CD4-positive, CD25-positive, alpha-beta regulatory T cell (primary cell): ENCODE data around the gene RAPGEF4. TPM values are rescaled to one million over a fixed set of nuclear protein-coding genes. Genes with fewer than 3 reads are reported as not detected.

Experiments used
- ATAC-seq, 2 donors: fragments of 150-1000 bp; cut with Tn5 transposase; one replicate each; pipeline ENCODE4 v1.10.0; 2021; ENCODE audit warnings: low read depth in 2 of 2, moderate number of reproducible peaks in 2 of 2, moderate library complexity in 1 of 2
- DNase-seq, 3 donors: peaks; one replicate each; pipeline versions ENCODE4 v3.0.0 to v3.0.0-alpha.2; 2012 to 2022; ENCODE audit warnings: mixed read lengths in 1 of 3
- H3K27ac ChIP-seq: one replicate; pipeline ENCODE4 v1.7.0; 2013; ENCODE audit warnings: mild to moderate bottlenecking, low read length; ENCODE audit not compliant: insufficient read depth, poor library complexity, severe bottlenecking
- H3K27me3 ChIP-seq: one replicate; pipeline ENCODE4 v1.7.0; 2013; ENCODE audit warnings: low read length; ENCODE audit not compliant: control insufficient read depth, insufficient read depth
- H3K36me3 ChIP-seq: one replicate; pipeline ENCODE4 v1.7.0; 2013; ENCODE audit warnings: mild to moderate bottlenecking, low read length, moderate library complexity; ENCODE audit not compliant: control insufficient read depth, insufficient read depth
- H3K4me1 ChIP-seq: 2 replicates; pipeline ENCODE4 v1.7.0; 2013; ENCODE audit warnings: mild to moderate bottlenecking, low read length; ENCODE audit not compliant: insufficient read depth, control insufficient read depth, poor library complexity, severe bottlenecking
- H3K4me3 ChIP-seq: one replicate; pipeline ENCODE4 v1.7.0; 2013; ENCODE audit warnings: low read depth, mild to moderate bottlenecking, low read length, moderate library complexity
- H3K9me3 ChIP-seq, 2 experiments: 1 replicate in 1 of 2; 2 replicates in 1 of 2; pipeline ENCODE4 v1.7.0; 2013; ENCODE audit warnings: low read length in 2 of 2, mild to moderate bottlenecking in 1 of 2, moderate library complexity in 1 of 2; ENCODE audit not compliant: control insufficient read depth in 2 of 2
- H3K27ac Mint-ChIP-seq, 3 donors: one replicate each; pipeline ENCODE4 v1.8.0; 2020 to 2022; ENCODE audit warnings: mild to moderate bottlenecking in 3 of 3, mixed read lengths in 3 of 3, moderate library complexity in 2 of 3
- H3K27me3 Mint-ChIP-seq: one replicate; pipeline ENCODE4 v1.8.0; 2022; ENCODE audit warnings: mild to moderate bottlenecking, mixed read lengths
- H3K36me3 Mint-ChIP-seq: one replicate; pipeline ENCODE4 v1.8.0; 2020; ENCODE audit warnings: mixed read lengths
- H3K4me1 Mint-ChIP-seq, 4 donors: one replicate each; pipeline ENCODE4 v1.8.0; 2020 to 2022; ENCODE audit warnings: mixed read lengths in 4 of 4, mild to moderate bottlenecking in 1 of 4
- H3K4me3 Mint-ChIP-seq, 4 donors: one replicate each; pipeline ENCODE4 v1.8.0; 2020 to 2022; ENCODE audit warnings: mild to moderate bottlenecking in 4 of 4, mixed read lengths in 4 of 4, moderate library complexity in 3 of 4
- H3K9me3 Mint-ChIP-seq, 7 donors: one replicate each; pipeline ENCODE4 v1.8.0; 2020 to 2022; ENCODE audit warnings: mixed read lengths in 7 of 7, mild to moderate bottlenecking in 3 of 7, moderate library complexity in 2 of 7
- polyA plus RNA-seq, 4 donors: library from polyadenylated mRNA; unstranded; fragments of 300-500 nt; fragmentation: Illumina TruSeq; gene quantifications; one replicate each; pipeline ENCODE4 v1.2.3, GENCODE V29; 2021
- total RNA-seq: library from RNA; stranded (reverse); gene quantifications from one replicate; pipeline ENCODE4 v1.2.3, GENCODE V29; 2022

RAPGEF4 gene
- total and polyA plus RNA-seq, 5 donors from 2014 or later, result 1.4 TPM; not detected in 4

GRCh38 chr2:172951554-172951953 lies 215.9 kb downstream of the RAPGEF4 start:
- no peak for ATAC-seq
- H3K9me3 Mint-ChIP-seq, result no peaks in the 10 kb centered on the region
- H3K27ac Mint-ChIP-seq, result no peak overlapping the region
- no peak overlapping the region for H3K4me3 Mint-ChIP-seq
- no peaks in the 10 kb centered on the region for H3K27me3 ChIP-seq
- H3K36me3 Mint-ChIP-seq, result no peaks in the 10 kb centered on the region
- H3K4me1 ChIP-seq, result no peaks in the 10 kb centered on the region
- H3K4me1 Mint-ChIP-seq, result peaks cover 0 to 3% (median 1%) of the 10 kb centered on the region in 4 donors
- no peak for DNase-seq
- H3K36me3 ChIP-seq, result no peaks in the 10 kb centered on the region
- H3K4me3 ChIP-seq, result no peak overlapping the region
- H3K27me3 Mint-ChIP-seq, result peaks cover 10% of the 10 kb centered on the region
- no peak overlapping the region for H3K27ac ChIP-seq
- no peaks in the 10 kb centered on the region for H3K9me3 ChIP-seq

GRCh38 chr2:172953411-172953810 lies 217.8 kb downstream of the RAPGEF4 start:
- no peaks in the 10 kb centered on the region for H3K9me3 Mint-ChIP-seq

GRCh38 chr2:172953970-172954852 lies 218.6 kb downstream of the RAPGEF4 start:
- H3K36me3 ChIP-seq, result no peaks in the 10 kb centered on the region
- no peak overlapping the region for H3K27ac ChIP-seq
- H3K9me3 ChIP-seq, result no peaks in the 10 kb centered on the region
- no peak overlapping the region for H3K27ac Mint-ChIP-seq
- no peaks in the 10 kb centered on the region for H3K36me3 Mint-ChIP-seq
- no peak overlapping the region for H3K4me3 Mint-ChIP-seq
- peaks cover 8% of the 10 kb centered on the region for H3K27me3 Mint-ChIP-seq
- no peak for DNase-seq
- no peak for ATAC-seq
- H3K4me1 ChIP-seq, result no peaks in the 10 kb centered on the region
- H3K9me3 Mint-ChIP-seq, result peaks cover 0 to 1% (median 0%) of the 10 kb centered on the region in 7 donors
- no peaks in the 10 kb centered on the region for H3K27me3 ChIP-seq
- no peak overlapping the region for H3K4me3 ChIP-seq
- peaks cover 0 to 3% (median 0%) of the 10 kb centered on the region in 4 donors for H3K4me1 Mint-ChIP-seq

More at GRCh38 chr2:172953411-172953810, 217.8 kb downstream of the RAPGEF4 start:
- no peak overlapping the region for H3K27ac ChIP-seq
- Mint-ChIP-seq H3K27me3 (peaks cover 7% of the 10 kb centered on the region), H3K4me1 (peaks cover 0 to 3% (median 0%) of the 10 kb centered on the region in 4 donors), H3K36me3 (no peaks in the 10 kb centered on the region), H3K27ac (no peak overlapping the region), H3K4me3 (no peak overlapping the region)
- DNase-seq (no peak), ATAC-seq (no peak)
- no peaks in the 10 kb centered on the region for H3K4me1 ChIP-seq
- no peaks in the 10 kb centered on the region for H3K27me3 ChIP-seq
- no peaks in the 10 kb centered on the region for H3K9me3 ChIP-seq
- no peak overlapping the region for H3K4me3 ChIP-seq
- H3K36me3 ChIP-seq, result no peaks in the 10 kb centered on the region

- Histone ChIP-seq H3K27me3 (no peaks in the 10 kb centered on the region), H3K36me3 (no peaks in the 10 kb centered on the region), H3K27ac (no peak overlapping the region), H3K4me1 (no peaks in the 10 kb centered on the region), H3K9me3 (no peaks in the 10 kb centered on the region), H3K4me3 (no peak overlapping the region)
- no peak overlapping the region for H3K4me3 Mint-ChIP-seq
- peaks cover 0 to 3% (median 0%) of the 10 kb centered on the region in 4 donors for H3K4me1 Mint-ChIP-seq
- ATAC-seq, result no peak
- peaks cover 9% of the 10 kb centered on the region for H3K27me3 Mint-ChIP-seq
- H3K27ac Mint-ChIP-seq, result no peak overlapping the region
- no peak for DNase-seq
- no peaks in the 10 kb centered on the region for H3K36me3 Mint-ChIP-seq
- H3K9me3 Mint-ChIP-seq, result peaks cover 0 to 2% (median 0%) of the 10 kb centered on the region in 7 donors
Observed at GRCh38 chr2:172955587-172955986, 219.9 kb downstream of the RAPGEF4 start.

- peaks cover 26% of the 10 kb centered on the region for H3K27me3 Mint-ChIP-seq
- H3K36me3 Mint-ChIP-seq, result peaks cover 2% of the 10 kb centered on the region
- no peaks in the 10 kb centered on the region for H3K36me3 ChIP-seq
- no peak overlapping the region for H3K4me3 ChIP-seq
- no peak overlapping the region for H3K4me3 Mint-ChIP-seq
- no peak for DNase-seq
- peaks cover 0 to 2% (median under 1%) of the 10 kb centered on the region in 4 donors for H3K4me1 Mint-ChIP-seq
- no peaks in the 10 kb centered on the region for H3K4me1 ChIP-seq
- ATAC-seq, result no peak
- H3K9me3 Mint-ChIP-seq, result peaks cover 0 to 2% (median 0%) of the 10 kb centered on the region in 7 donors
- H3K27ac ChIP-seq, result no peak overlapping the region
- H3K9me3 ChIP-seq, result no peaks in the 10 kb centered on the region
- no peaks in the 10 kb centered on the region for H3K27me3 ChIP-seq
- no peak overlapping the region for H3K27ac Mint-ChIP-seq
Observed at GRCh38 chr2:172957734-172958133, 222.1 kb downstream of the RAPGEF4 start.

GRCh38 chr2:172962082-172962481 lies 226.4 kb downstream of the RAPGEF4 start:
- no peak for ATAC-seq
- no peak overlapping the region for H3K4me3 ChIP-seq
- H3K4me3 Mint-ChIP-seq, result no peak overlapping the region
- H3K36me3 ChIP-seq, result no peaks in the 10 kb centered on the region
- H3K4me1 Mint-ChIP-seq, result peaks cover 0 to 3% (median 1%) of the 10 kb centered on the region in 4 donors
- DNase-seq, result no peak
- no peak overlapping the region for H3K27ac ChIP-seq
- no peak overlapping the region for H3K27ac Mint-ChIP-seq
- H3K27me3 ChIP-seq, result no peaks in the 10 kb centered on the region
- no peaks in the 10 kb centered on the region for H3K9me3 ChIP-seq
- peaks cover 28% of the 10 kb centered on the region for H3K27me3 Mint-ChIP-seq
- peaks cover 0 to 2% (median 0%) of the 10 kb centered on the region in 7 donors for H3K9me3 Mint-ChIP-seq
- H3K36me3 Mint-ChIP-seq, result peaks cover 4% of the 10 kb centered on the region
- no peaks in the 10 kb centered on the region for H3K4me1 ChIP-seq

- no peaks in the 10 kb centered on the region for H3K27me3 ChIP-seq
- H3K9me3 Mint-ChIP-seq, result peaks cover 0 to 2% (median 0%) of the 10 kb centered on the region in 7 donors
- H3K4me1 ChIP-seq, result no peaks in the 10 kb centered on the region
- H3K9me3 ChIP-seq, result no peaks in the 10 kb centered on the region
- H3K27ac ChIP-seq, result no peak overlapping the region
- peaks cover 4% of the 10 kb centered on the region for H3K36me3 Mint-ChIP-seq
- H3K4me3 ChIP-seq, result no peak overlapping the region
- peak in 1 of 3 donors; percentile 19 for DNase-seq
- peak in 1 of 2 donors; percentile 52 for ATAC-seq
- H3K4me3 Mint-ChIP-seq, result no peak overlapping the region
- no peaks in the 10 kb centered on the region for H3K36me3 ChIP-seq
- peaks cover 26% of the 10 kb centered on the region for H3K27me3 Mint-ChIP-seq
- H3K27ac Mint-ChIP-seq, result peak overlapping the region in 1 of 3 donors; percentile 28
- peaks cover 0 to 3% (median 1%) of the 10 kb centered on the region in 4 donors for H3K4me1 Mint-ChIP-seq
Observed at GRCh38 chr2:172962824-172963223, 227.2 kb downstream of the RAPGEF4 start.
